HK-2 (cell line): ENCODE data around the gene HIRA.

Experiments
- DNase-seq: peaks from one replicate; pipeline ENCODE4 v3.0.0-alpha.2; 2018; ENCODE audit not compliant: unreplicated experiment

Gene HIRA

DNA sequence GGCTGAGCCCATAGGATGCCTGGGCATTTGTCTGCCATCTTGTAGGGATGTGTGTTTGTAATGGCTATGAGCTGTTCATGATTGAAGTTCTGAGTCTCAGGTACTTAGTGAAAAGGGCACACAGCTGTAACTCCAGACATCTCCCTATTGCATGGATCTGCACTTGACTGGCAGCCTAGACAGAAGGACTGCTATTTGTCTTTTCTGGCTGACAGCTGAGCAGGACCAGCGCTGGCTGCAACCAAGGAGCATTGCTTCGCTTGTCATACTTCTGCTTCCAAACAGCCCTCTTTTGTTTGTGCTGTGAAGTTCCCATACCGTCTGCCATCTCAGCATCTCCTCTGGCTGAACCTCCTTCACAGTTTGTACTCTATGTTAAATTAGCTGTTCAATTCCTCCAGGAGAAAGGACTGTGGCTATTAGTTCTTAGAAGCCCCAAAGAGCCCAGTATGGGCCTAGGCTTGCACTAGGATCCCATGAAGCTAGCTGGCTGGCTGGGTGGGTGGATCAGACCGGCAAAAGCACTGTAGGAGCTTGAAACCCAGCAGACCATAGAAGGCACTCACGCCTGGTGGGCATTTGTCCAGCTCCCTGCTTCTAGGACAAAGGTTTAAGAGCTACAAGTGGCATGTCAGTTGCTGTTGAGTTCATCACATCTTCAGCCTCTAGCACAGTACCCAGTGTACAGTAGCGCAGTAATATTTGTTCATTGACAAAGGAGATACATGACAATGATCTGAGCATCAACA is 20.4 kb downstream of the HIRA start:
- no peak for DNase-seq

DNA sequence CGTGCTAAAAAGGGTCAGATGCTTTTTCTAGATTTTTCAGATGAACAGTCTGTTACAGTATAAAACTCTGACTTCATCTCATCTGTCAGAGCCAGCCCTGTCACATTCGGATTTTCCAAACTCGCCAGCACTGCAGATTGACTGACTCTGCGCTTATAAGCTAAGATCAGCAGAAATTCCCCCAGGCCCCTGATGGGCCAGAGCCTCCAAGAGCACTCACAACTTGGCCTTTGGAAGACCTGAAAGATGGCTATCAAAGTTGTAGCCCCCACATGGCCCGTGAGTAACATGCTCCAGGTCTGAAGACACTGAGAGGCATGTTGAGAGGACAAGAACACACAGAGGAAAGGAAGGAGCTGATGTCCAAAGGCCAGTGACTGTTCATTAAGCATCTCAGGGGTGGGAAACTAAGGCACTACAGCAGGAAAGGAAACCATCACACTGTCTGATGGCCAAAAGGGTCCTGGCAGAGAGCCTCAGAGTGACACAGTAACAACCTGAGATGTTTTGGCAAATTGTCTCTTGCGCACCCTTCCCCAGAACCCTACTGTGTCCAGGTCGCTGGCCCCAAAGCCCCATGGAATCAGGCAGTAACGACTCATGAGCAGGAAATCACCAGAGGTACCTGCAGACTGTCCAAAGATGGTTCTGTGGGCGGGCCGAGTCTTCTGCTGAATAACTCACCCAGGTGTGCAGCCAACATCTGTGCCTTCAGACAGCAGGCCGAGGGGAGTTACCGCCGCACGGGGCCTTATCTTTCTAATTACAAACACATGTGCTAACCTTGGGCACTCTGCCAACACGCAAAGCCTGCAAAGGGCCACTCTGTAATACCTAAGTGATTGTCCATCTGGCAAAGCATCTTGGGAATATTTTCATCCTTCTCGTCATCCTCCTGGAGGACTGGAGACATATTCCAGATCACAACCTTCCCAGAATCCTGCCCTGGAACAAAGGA is 23.6 kb downstream of the HIRA start:
- DNase-seq: no peak

DNA sequence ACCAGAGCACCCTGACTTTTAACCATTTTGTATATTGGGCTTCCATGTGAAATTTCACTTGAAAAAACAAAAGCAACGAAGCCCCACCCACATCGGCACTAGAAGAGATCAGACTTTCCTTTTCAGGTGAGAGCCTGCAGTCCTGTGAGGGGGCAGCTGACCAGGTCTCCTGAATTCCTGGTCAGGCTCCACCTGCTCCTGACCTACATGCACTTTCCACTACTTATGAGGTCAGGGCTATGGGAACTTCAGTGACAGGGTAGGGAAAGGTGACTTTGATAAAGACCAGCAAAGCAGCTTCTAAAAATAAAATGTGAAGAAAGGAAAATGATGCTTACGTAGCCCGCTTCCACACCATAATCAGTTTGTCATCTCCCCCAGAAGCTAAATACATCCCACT is 24.7 kb downstream of the HIRA start:
- DNase-seq: no peak

DNA sequence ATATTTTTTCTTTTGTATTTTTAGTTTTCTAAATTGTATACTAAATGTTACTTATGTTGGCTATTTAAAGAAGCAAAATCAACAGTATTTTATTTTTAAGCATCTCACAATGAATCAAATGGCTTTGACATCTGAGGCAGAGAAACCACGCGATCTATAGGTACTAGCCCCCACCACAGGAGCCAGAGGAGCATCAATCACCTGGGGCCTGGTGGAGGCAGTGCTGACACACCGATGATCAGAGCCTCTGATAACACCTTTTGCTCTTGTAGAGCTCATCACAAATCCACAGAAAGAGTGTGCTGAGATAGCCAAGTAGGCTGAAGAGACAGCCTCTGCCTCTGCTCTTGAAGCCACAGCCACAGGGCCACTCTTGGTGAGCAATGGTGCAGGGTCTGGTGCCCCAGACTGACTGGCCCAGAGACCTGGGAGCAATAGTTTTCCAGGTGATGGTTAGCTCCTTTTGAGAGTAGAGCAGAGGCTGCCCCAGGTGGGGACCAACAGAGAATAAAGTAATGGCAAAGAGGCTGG is 25.2 kb downstream of the HIRA start:
- no peak for DNase-seq

DNA sequence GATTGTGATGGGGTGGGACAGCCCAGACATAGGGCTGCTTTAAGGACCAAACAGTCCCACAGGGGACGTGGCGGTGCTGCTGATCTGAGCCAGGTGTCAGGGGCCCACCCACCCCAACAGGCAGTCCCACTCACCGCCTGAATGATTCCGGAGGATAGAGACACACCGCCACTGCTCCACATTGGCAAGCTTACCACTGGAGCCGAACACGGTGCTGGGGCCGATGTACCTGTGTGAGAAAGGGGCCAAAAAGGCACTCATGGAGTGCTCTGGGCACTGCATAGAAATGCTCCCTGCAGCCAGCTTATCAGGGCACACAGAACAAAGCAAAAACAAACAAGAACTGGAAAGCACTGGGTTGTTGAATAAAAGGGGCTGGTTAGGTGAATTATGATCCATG is 25.9 kb downstream of the HIRA start:
- no peak for DNase-seq

DNA sequence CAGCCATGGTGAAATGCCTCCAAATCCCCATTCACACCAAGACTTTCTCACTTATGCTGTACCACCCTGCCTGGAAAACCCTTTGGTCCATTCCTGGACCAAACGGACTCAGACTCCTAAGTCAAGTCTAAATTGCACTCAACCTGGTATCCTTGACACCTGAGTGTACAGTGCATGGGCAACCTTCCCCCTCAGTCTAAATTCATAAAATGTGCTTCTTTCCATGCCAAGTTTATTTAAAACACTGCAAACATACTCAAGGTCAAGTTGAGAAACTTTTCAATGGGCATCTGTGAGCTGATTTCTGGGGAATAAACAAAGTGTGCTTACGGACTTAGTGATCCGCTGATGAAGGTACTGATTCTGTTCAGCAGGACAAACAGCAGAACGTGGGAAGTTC is 26.4 kb downstream of the HIRA start:
- DNase-seq: no peak

DNA sequence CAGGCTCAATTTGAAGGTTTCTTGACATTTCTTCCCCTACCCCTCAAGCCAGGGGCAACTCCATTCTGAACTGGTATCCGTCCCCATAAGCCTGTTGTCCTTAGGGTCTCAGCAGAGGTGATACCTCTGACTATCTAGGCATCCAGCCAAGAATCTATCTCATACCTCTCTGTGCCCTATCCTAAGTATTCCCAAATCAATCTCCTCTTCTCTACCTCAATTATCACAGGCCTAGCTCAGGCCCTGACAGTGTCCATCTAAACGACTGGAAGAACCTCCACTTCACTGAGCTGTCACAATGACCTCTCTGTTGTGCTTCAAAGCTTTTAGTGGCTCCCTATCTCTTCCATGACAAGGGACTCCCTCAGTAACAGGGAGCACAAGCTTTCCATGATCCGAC is 26.9 kb downstream of the HIRA start:
- DNase-seq: no peak

DNA sequence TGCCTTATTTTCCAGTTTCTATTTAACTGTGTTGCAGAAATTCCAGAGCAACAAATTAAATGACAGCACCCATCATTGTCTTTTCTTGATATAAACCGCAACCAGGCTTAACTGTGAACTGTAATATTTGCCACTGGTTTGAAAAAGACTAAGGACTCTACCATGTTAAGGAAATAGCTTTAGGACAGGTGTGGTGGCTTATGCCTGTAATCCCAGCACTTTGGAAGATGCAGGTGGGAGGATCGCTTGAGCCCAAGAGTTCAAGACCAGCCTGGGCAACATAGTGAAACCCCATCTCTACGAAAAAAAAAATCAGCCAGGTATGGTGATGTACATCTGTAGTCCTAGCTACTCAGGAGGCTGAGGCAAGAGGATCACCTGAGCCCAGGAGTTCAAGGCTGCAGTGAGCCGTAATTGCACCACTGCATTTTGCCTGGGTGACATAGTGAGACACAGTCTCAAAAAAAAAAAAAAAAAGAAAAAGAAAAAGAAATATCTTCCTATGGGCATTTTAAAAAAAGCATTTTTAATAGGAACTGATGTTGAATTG is 28.8 kb downstream of the HIRA start:
- DNase-seq: no peak

DNA sequence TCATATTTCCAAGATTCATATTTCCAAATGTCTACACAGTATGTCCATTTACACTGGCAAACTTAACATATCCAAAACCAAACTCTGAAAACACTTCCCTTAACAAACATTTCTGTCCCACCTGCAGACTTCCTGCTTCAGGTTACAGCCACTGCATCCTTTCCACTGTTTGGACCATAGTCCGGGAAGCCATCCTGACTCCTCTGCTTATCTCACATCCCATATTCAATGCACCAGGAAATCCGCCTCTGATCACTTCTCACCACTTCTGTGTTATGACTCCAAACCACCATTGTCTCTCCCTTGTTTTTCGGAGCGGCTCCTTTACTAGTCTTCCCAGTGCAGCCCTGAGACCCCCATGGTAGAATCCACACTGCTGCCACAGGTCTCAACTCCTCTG is 30.1 kb downstream of the HIRA start:
- no peak for DNase-seq

DNA sequence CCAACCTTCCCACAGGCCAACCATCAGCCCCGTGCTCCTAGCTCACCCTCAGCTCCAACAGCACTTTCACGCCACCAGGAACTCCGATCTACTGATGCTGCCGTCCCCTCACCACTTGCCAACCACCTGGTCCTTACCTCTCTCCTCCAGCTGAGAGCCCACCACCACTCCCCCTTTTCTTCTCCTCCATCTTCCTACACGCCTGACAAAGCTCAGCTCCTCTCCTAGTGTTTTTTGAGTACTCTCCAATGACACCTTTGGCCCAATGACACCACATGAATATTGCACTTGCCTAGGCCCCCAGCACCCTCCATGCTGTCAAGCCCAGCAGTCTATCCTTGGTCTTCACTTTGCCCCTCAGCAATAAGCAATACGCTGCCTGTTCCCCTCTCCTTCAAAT is 30.7 kb downstream of the HIRA start:
- no peak for DNase-seq

DNA sequence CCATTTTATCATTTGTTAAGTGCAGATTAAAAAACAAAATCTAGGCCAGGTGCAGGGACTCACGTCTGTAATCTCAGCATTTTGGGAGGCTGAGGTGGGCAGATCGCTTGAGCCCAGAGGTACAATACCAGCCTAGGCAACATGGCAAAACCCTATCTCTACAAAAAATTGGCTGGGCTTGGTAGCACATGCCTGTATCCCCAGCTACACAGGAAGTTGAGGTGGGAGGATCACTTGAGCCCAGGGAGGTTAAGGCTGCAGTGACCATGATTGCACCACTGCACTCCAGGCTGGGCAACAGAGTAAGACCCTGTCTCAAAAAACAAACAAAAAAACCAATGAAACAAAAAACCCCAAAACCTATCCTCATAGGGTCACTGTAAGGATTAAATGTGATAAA is 32.9 kb downstream of the HIRA start:
- no peak for DNase-seq

DNA sequence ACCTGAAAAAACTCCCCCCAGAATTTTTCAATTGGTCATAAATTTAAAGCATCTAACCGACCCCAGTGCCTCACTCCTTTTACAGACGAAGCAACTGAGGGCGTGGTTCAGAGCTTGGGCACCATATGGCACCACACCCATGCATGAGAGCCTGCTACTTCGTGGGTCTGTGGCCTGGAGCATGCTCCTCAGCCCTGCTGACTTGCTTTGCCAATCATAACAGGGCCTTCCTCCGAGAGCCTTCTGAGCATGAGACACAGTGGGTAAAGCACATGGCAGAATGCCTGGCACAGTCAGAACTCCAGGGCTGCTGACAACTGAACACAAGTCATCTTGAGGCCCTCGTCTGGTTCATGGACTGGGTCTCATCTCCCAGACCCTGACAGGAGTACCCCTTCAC is 33.3 kb downstream of the HIRA start:
- DNase-seq: no peak

DNA sequence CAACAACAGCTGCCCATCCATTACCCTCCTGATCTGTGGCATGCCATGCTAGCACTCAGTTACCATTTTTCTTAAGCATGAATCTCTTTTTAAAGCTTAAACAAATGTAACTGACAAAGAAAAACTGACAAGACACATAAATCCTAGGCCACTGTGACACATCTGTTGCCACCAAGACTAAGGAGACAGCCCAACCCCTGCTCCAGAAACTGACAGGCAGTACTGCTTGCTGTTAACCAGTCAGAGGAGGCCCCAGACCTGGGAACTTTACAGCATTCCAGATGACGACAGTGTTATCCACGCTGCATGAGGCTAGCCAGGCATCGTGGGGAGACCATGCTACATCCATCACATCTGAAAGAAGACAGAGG is 33.8 kb downstream of the HIRA start:
- no peak for DNase-seq

DNA sequence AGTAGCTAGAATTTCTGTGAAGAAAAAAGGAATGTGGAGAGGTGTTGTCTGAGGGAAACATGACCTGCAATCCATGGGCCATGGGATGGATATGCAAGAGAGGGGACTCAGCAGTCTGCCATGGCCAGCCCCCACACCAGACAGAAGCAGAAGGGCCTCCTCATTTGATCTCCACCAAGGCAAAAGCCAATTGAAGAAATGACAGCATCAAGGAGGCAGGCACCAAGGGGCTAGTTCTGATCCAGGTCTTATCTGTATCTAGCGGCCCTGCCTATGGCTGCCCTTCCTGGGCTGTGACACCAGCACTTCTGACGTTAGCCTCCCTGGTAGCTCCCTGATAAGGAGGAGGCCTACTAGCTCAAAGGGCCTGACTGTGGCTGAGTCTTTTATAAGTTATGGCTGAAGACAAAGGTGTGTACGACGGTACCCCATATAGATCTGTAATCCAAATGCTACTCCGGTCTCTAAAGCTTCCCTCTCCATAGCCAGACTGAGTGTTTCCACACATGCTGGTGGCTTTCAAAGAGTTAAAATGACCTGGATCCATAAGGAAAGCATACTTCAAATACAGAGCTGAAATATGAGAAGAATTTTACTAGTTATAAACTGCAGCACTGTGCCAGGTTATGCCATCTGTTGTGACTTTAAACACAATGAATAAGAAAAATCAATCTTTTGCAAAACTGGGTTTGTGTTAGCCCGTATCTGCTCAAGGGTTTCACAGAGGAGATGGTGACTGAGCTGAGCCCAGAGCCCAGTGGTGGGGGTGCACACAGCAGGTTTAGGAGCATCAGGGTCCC is 34.4 kb downstream of the HIRA start:
- DNase-seq: no peak

DNA sequence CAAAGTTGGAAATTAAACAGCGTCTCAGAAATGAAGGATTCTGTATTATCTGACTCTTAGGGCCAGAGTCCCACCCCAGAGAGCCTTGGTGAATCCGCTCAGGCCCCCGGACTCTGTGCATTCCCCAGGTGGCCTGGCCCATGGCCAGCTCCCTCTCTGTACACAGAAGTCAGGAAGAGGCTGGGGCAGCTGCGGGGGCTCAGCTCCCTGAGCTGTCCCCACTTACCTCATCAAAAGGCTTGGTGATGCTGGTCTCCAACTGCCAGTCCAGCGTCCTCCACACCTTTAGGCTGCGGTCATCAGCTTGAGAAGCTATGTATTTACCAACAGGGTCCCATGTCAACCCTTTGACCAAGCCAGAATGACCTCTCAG is 35.0 kb downstream of the HIRA start:
- DNase-seq: no peak

DNA sequence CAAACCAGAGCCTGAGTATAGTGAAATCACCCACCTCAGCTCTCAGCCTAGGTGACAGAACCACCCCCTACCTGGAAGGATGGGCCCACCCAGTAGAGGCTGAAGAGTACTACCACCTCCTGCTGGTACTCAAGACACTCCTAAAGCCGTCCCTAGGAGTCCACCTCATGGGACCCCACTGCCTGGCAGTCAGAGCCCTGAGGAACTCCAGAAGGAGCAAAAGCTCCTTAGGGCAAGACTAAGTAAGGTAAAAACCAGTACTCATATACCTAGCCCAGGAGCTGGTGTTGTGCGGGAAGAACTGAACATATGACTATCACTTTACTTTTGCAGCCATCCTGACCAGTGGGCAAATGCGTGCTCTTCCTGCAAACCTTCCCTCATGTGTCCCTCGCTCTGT is 36.3 kb downstream of the HIRA start:
- DNase-seq: no peak

DNA sequence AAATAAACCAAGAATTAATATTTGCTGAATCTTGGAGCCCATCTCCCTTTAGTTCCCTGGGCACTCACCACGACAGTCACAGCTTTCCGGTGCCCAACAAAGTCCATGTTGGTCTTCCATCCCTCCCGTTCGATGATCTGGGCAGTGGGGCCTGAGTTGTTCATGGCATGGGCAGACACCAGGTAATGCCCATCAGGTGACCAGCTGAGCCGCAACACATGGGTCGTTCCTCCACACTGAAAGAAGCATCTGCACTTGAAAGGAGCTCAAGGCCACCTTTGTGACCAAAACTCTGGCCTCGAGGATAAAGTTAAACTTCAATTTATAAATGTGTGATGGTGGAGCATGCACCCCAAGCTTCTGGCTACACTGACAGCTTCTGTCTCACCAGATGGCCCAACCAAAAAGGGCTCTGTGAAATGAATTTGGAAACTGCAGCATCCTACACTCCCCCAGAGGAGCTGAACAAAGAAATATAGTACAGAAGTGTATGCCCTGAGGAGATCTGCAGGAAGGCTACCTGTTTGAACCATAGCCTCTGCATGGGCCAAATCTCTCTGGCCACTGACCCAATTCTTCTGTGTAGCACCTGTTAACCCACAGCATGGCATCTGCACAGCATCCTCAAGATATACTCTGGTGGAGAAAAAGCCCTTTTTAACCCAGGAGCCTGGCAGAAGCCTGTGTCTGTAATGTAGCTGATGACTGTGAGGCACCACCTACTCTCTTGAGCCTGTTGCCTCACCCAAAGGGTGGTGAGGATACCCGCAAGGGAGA is 37.1 kb downstream of the HIRA start:
- no peak for DNase-seq

DNA sequence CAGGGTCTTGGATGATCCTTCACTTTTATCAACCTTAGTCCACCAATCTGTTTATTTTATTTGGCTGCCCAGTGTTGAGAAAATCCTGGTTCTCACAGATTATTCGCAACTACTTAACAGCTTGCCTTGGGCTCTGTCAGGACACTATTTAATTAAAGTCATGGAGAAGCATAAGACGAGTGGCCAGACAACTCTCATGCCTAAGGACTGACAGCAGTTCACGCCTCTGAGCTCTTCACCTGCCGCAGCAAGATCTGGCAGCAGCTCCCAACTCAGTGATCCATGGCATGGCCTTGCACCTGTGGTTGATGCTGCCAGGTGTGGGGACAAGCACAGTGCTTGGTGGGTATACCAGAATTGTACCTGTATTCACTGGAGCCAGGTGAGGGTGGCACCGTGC is 37.8 kb downstream of the HIRA start:
- no peak for DNase-seq

DNA sequence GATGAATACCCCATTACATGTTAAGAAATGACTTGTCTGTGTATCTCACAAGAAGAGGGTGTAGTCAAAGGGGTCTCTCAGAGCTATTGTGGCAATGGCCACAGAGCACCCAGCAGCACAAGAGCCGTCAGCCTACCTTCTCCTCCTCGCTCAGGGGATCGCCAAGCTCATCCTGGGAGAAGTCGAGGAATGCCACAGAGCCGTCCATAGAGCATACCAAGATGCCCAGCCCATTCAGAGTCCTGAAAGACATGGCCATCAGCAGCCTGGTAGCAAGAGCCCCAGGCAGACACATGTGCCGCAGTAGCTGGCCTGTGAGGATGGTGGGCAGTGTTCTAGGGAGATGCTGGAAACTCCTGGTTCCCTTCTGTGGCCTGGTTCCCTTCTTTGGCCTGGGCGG is 44.0 kb downstream of the HIRA start:
- no peak for DNase-seq

DNA sequence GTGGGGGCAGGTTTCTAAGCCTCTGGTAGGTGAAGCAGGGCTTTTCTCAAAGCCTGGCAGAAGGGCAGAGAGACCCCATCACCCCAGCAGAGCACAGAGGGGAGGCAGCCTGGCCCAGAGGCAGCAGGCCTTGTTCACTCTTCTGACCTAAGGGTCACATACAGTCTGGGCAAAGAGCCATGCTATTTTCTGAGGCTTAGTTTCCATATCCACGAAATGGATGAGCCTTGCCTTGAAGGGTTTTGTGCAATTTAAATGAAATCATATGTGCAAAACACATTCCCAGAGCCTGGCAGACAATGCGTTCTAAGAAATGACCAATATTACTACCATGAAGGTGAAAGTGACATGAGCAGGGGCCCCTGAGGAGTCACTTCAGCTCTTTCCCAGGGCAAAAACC is 44.5 kb downstream of the HIRA start:
- no peak for DNase-seq

DNA sequence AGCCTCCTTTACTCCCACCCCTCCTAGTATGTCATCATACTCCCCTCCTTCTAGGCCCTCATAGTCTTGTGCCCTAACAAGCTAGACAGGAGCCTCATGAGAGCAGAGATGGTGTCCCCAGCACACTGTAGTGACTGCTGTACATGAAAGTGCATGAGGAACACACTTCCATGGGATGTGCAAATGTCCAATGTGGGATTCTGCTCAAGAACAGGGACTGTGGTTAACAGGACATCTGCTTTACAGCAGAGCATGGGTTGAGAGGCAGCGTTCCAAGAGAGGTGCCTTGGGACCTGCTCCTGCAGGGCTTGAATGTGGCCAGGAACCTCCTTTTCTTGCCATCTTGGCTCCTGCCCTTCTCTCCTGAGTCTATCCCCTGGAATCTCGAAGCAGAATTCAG is 45.3 kb downstream of the HIRA start:
- DNase-seq: no peak
